ENCODE measurements around the gene LARP6. TPM values are rescaled to one million over a fixed set of nuclear protein-coding genes. Genes with fewer than 3 reads are reported as not detected.
"Not testable (repeated sequence)": the region's sequence is repeated elsewhere in the genome, so short reads cannot be mapped to it uniquely, and the experiment has no call there.

LARP6 gene
- total RNA-seq = 8.9 TPM

GRCh38 chr15:70853973-70854665 is at the start of gene LARP6:
TSS of gene LARP6 (minus strand) at chr15:70854157. CDS start at chr15:70854088, 69 bp downstream.
- peak; percentile 77 for DNase-seq

GRCh38 chr15:70902107-70902506 is 48.1 kb upstream of the LARP6 start:
- DNase-seq = no peak

- DNase-seq = peak; percentile 73
Measured at GRCh38 chr15:70892912-70893560, 39.1 kb upstream of the LARP6 start.

- DNase-seq = peak; percentile 96
Measured at GRCh38 chr15:70892002-70892911, 38.3 kb upstream of the LARP6 start, which contains the start of the genes LRRC49 and THAP10. TSS of gene LRRC49 (plus strand) at chr15:70892826. CDS start at chr15:70892895, 69 bp downstream. TSS of gene THAP10 (minus strand) at chr15:70892433. CDS start at chr15:70892272, 161 bp downstream.

- DNase-seq = no peak
Measured at GRCh38 chr15:70882361-70882760, 28.4 kb upstream of the LARP6 start.

- no peak for DNase-seq
Measured at GRCh38 chr15:70880781-70881180, 26.8 kb upstream of the LARP6 start.

- DNase-seq = no peak
Measured at GRCh38 chr15:70879401-70879800, 25.4 kb upstream of the LARP6 start.

GRCh38 chr15:70876683-70877082 is 22.7 kb upstream of the LARP6 start:
- no peak for DNase-seq

- DNase-seq = no peak
Measured at GRCh38 chr15:70876011-70876410, 22.1 kb upstream of the LARP6 start.

GRCh38 chr15:70875001-70875782 is 21.2 kb upstream of the LARP6 start:
- peak; percentile 55 for DNase-seq

GRCh38 chr15:70873232-70874054 is 19.5 kb upstream of the LARP6 start:
- no peak for DNase-seq

GRCh38 chr15:70871490-70871889 is 17.5 kb upstream of the LARP6 start:
- not testable (repeated sequence) for DNase-seq

- DNase-seq = peak; percentile 58
Measured at GRCh38 chr15:70870051-70870450, 16.1 kb upstream of the LARP6 start.

- peak; percentile 25 for DNase-seq
Measured at GRCh38 chr15:70869346-70869745, 15.4 kb upstream of the LARP6 start.

- peak; percentile 83 for DNase-seq
Measured at GRCh38 chr15:70867911-70868467, 14.0 kb upstream of the LARP6 start.

GRCh38 chr15:70866982-70867641 is 13.2 kb upstream of the LARP6 start:
- DNase-seq = no peak

- DNase-seq = no peak
Measured at GRCh38 chr15:70863450-70864218, 9.7 kb upstream of the LARP6 start.

- no peak for DNase-seq
Measured at GRCh38 chr15:70859998-70860397, 6.0 kb upstream of the LARP6 start.

- DNase-seq = no peak
Measured at GRCh38 chr15:70859322-70859908, 5.5 kb upstream of the LARP6 start.

Data from tongue (tissue), 2 donors.